ENCODE data around the gene RASSF1. TPM values are rescaled to one million over a fixed set of nuclear protein-coding genes. Genes with fewer than 3 reads are reported as not detected.

RASSF1 gene
- total RNA-seq, 1 experiment from 2014 or later, result 15.8 TPM

DNA sequence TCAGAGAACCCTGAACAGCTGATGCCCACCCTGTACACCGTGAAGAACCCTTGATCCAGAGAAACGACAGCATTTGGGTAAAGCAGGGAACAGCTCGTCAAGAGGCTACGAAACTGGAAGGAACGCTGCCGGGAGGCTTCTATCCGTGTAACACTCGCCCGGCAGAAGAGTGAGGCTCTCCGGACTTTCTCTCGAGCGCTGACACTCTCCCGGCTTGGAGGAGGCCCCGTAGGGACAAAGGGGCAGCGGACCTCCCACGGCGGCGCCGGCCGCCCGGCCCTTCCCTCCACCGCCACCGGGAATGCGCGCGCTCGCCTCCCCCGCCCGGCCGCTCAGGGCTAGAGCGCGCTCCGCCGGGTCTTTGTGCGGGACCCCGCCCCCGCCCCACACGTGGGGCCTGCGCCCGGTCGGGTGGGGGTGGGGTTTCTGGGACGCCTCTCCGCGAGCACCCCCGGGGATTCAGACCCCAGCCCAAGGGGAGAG lies 19.7 kb downstream of the RASSF1 start:
- no peaks in the 10 kb centered on the region for H4K20me1 ChIP-seq (ENCODE audit: control insufficient read depth, insufficient read depth, insufficient read length)
- no peak overlapping the region for H3K18ac ChIP-seq (ENCODE audit: insufficient read length, low read depth, low read length)
- no peak; the same call in 2 of the 3 replicates for TF ChIP-seq CTCF (conservative IDR thresholded peaks at IDR 0.05)
- no peak overlapping the region for H3K56ac ChIP-seq (ENCODE audit: insufficient read length, low read depth, low read length)
- no peak overlapping the region for H2BK20ac ChIP-seq (ENCODE audit: low read depth, low read length, poor library complexity, severe bottlenecking)
- H3K9me3 Mint-ChIP-seq, result no peaks in the 10 kb centered on the region
- DNase-seq, result peak; percentile 80
- peaks cover 37 to 58% (median 47%) of the 10 kb centered on the region in 3 experiments for H3K36me3 Mint-ChIP-seq (ENCODE audit: insufficient read depth in 1 of 3, low read depth in 3 of 3)
- no peak overlapping the region for H3K27ac ChIP-seq (ENCODE audit: insufficient read length, low read depth, low read length)
- H2BK120ac ChIP-seq (ENCODE audit: low read depth, low read length, poor library complexity, severe bottlenecking), result no peak overlapping the region
- H2BK5ac ChIP-seq (ENCODE audit: insufficient read length, low read length), result no peak overlapping the region
- no peak overlapping the region for H4K8ac ChIP-seq (replicated peaks; ENCODE audit: insufficient read length, low read depth, low read length)
- H3K4ac ChIP-seq (ENCODE audit: low read depth, low read length), result no peak overlapping the region
- H3K4me3 Mint-ChIP-seq, result peak overlapping the region; percentile 85 to 97
- H2BK12ac ChIP-seq (ENCODE audit: insufficient read length, low read depth, low read length), result no peak overlapping the region
- H3K14ac ChIP-seq (ENCODE audit: insufficient read depth, low read length), result peak overlapping the region; percentile 87; the same call in 1 of the 2 replicates
- peaks cover 6% of the 10 kb centered on the region; the same call in 1 of the 2 replicates for H3K4me1 ChIP-seq (ENCODE audit: insufficient read depth, low read length)
- no peak overlapping the region for H2AFZ ChIP-seq (ENCODE audit: low read length)
- no peak overlapping the region for H3K23ac ChIP-seq (ENCODE audit: insufficient read length, low read depth, low read length)
- H2BK15ac ChIP-seq (ENCODE audit: low read depth, low read length), result no peak overlapping the region
- H3K4me1 Mint-ChIP-seq, result peaks cover 27 to 42% of the 10 kb centered on the region in 2 experiments
- no peaks in the 10 kb centered on the region for H3K27me3 Mint-ChIP-seq (ENCODE audit: low read depth)
- peak overlapping the region; percentile 72 for H3K9ac ChIP-seq (ENCODE audit: extremely low read depth, insufficient read length, low read length)
- H3K79me1 ChIP-seq (ENCODE audit: insufficient read depth, low read depth, low read length, poor library complexity, severe bottlenecking), result no peaks in the 10 kb centered on the region
- peak overlapping the region; percentile 76 to 93 (median 92); a peak in 6 of 7 replicates for H3K27ac Mint-ChIP-seq
- peaks cover 15% of the 10 kb centered on the region for H3K23me2 ChIP-seq (ENCODE audit: insufficient read length, low read depth, low read length, poor library complexity, severe bottlenecking)
- no peak overlapping the region for H3T11ph ChIP-seq (ENCODE audit: low read length)
- no peak overlapping the region for H4K91ac ChIP-seq (ENCODE audit: insufficient read length, low read depth, low read length)
- H2AK5ac ChIP-seq (ENCODE audit: insufficient read length, low read length), result no peak overlapping the region
- peak overlapping the region; percentile 83 for H3K4me2 ChIP-seq (ENCODE audit: insufficient read depth, insufficient read length, low read length)
- peaks cover 5% of the 10 kb centered on the region; the same call in 1 of the 2 replicates for H3K79me2 ChIP-seq (ENCODE audit: insufficient read depth, low read length)
- H4K5ac ChIP-seq (ENCODE audit: insufficient read length, low read depth, low read length), result no peak overlapping the region
- no peaks in the 10 kb centered on the region for H3K9me3 ChIP-seq (ENCODE audit: control insufficient read depth, low read depth, low read length)
- WGBS (ENCODE audit: extremely low coverage, insufficient read length, low lambda C conversion rate), result no CpG with 5 or more reads among the region's 45 CpGs
- H3K27me3 ChIP-seq (ENCODE audit: insufficient read depth, low read length), result no peaks in the 10 kb centered on the region
